ENCODE data around the gene CAMKMT. TPM values are rescaled to one million over a fixed set of nuclear protein-coding genes. Genes with fewer than 3 reads are reported as not detected.

CAMKMT gene
- polyA plus RNA-seq, 3 donors from 2014 or later, result 11.7 to 19.5 (median 12.4) TPM

GRCh38 chr2:44441200-44441599, 79.5 kb downstream of the CAMKMT start:
- Mint-ChIP-seq H3K27ac (no peak overlapping the region), H3K9me3 (no peaks in the 10 kb centered on the region), H3K4me1 (no peaks in the 10 kb centered on the region), H3K27me3 (ENCODE audit: low read depth in 3 of 3) (no peaks in the 10 kb centered on the region), H3K36me3 (peaks cover 17 to 35% (median 27%) of the 10 kb centered on the region in 3 donors), H3K4me3 (no peak overlapping the region)
- DNase-seq, result no peak

- Mint-ChIP-seq H3K36me3 (peaks cover 23 to 41% (median 33%) of the 10 kb centered on the region in 3 donors), H3K4me1 (no peaks in the 10 kb centered on the region), H3K9me3 (no peaks in the 10 kb centered on the region), H3K27me3 (ENCODE audit: low read depth in 3 of 3) (no peaks in the 10 kb centered on the region), H3K27ac (no peak overlapping the region), H3K4me3 (no peak overlapping the region)
- DNase-seq, result no peak
These were observed 80.3 kb downstream of the CAMKMT start for GRCh38 chr2:44442019-44442418.

- Mint-ChIP-seq H3K27ac (no peak overlapping the region), H3K36me3 (peaks cover 25 to 44% (median 33%) of the 10 kb centered on the region in 3 donors), H3K4me3 (no peak overlapping the region), H3K27me3 (ENCODE audit: low read depth in 3 of 3) (no peaks in the 10 kb centered on the region), H3K9me3 (no peaks in the 10 kb centered on the region), H3K4me1 (no peaks in the 10 kb centered on the region)
- no peak for DNase-seq
These were observed 81.8 kb downstream of the CAMKMT start for GRCh38 chr2:44443517-44443916.

- DNase-seq, result no peak
- H3K4me3 Mint-ChIP-seq, result no peak overlapping the region
- H3K36me3 Mint-ChIP-seq, result peaks cover 22 to 36% (median 27%) of the 10 kb centered on the region in 3 donors
- H3K27me3 Mint-ChIP-seq (ENCODE audit: low read depth in 3 of 3), result peaks cover 0 to 1% (median 0%) of the 10 kb centered on the region in 3 donors
- no peaks in the 10 kb centered on the region for H3K9me3 Mint-ChIP-seq
- no peak overlapping the region for H3K27ac Mint-ChIP-seq
- H3K4me1 Mint-ChIP-seq, result no peaks in the 10 kb centered on the region
These were observed 83.1 kb downstream of the CAMKMT start for GRCh38 chr2:44444881-44445280.

- Mint-ChIP-seq H3K4me1 (no peaks in the 10 kb centered on the region), H3K9me3 (no peaks in the 10 kb centered on the region), H3K27ac (peak overlapping the region in 1 of 6 donors; percentile 46), H3K27me3 (ENCODE audit: low read depth in 3 of 3) (peaks cover 0 to 1% (median 0%) of the 10 kb centered on the region in 3 donors), H3K36me3 (peaks cover 22 to 29% (median 22%) of the 10 kb centered on the region in 3 donors), H3K4me3 (no peak overlapping the region)
- DNase-seq, result no peak
These were observed 87.2 kb downstream of the CAMKMT start for GRCh38 chr2:44448860-44449527.

GRCh38 chr2:44450082-44450481, 88.3 kb downstream of the CAMKMT start:
- Mint-ChIP-seq H3K27ac (no peak overlapping the region), H3K27me3 (ENCODE audit: low read depth in 3 of 3) (peaks cover 0 to 1% (median 0%) of the 10 kb centered on the region in 3 donors), H3K36me3 (peaks cover 13 to 19% (median 18%) of the 10 kb centered on the region in 3 donors), H3K4me1 (no peaks in the 10 kb centered on the region), H3K4me3 (no peak overlapping the region), H3K9me3 (no peaks in the 10 kb centered on the region)
- no peak for DNase-seq

GRCh38 chr2:44450806-44451205, 89.1 kb downstream of the CAMKMT start:
- DNase-seq, result no peak
- Mint-ChIP-seq H3K9me3 (no peaks in the 10 kb centered on the region), H3K4me3 (no peak overlapping the region), H3K4me1 (no peaks in the 10 kb centered on the region), H3K27ac (no peak overlapping the region), H3K36me3 (peaks cover 6 to 13% (median 11%) of the 10 kb centered on the region in 3 donors), H3K27me3 (ENCODE audit: low read depth in 3 of 3) (peaks cover 0 to 1% (median 0%) of the 10 kb centered on the region in 3 donors)

- H3K4me3 Mint-ChIP-seq, result no peak overlapping the region
- H3K27ac Mint-ChIP-seq, result no peak overlapping the region
These were observed 90.4 kb downstream of the CAMKMT start for GRCh38 chr2:44452069-44452583.

GRCh38 chr2:44453259-44453658, 91.5 kb downstream of the CAMKMT start:
- H3K9me3 Mint-ChIP-seq, result no peaks in the 10 kb centered on the region
- H3K4me1 Mint-ChIP-seq, result no peaks in the 10 kb centered on the region
- H3K36me3 Mint-ChIP-seq, result peaks cover 0 to 4% (median 0%) of the 10 kb centered on the region in 3 donors
- peaks cover 0 to 1% (median 0%) of the 10 kb centered on the region in 3 donors for H3K27me3 Mint-ChIP-seq (ENCODE audit: low read depth in 3 of 3)
- no peak for DNase-seq
- H3K27ac Mint-ChIP-seq, result no peak overlapping the region
- no peak overlapping the region for H3K4me3 Mint-ChIP-seq

More at GRCh38 chr2:44452069-44452583, 90.4 kb downstream of the CAMKMT start:
- Mint-ChIP-seq H3K36me3 (peaks cover 0 to 5% (median 4%) of the 10 kb centered on the region in 3 donors), H3K9me3 (no peaks in the 10 kb centered on the region), H3K4me1 (no peaks in the 10 kb centered on the region), H3K27me3 (ENCODE audit: low read depth in 3 of 3) (peaks cover 0 to 1% (median 0%) of the 10 kb centered on the region in 3 donors)
- no peak for DNase-seq

- Mint-ChIP-seq H3K9me3 (no peaks in the 10 kb centered on the region), H3K4me3 (no peak overlapping the region), H3K36me3 (peaks cover 0 to 4% (median 4%) of the 10 kb centered on the region in 3 donors), H3K4me1 (no peaks in the 10 kb centered on the region), H3K27me3 (ENCODE audit: low read depth in 3 of 3) (no peaks in the 10 kb centered on the region), H3K27ac (no peak overlapping the region)
- DNase-seq, result no peak
These were observed 94.1 kb downstream of the CAMKMT start for GRCh38 chr2:44455877-44456276.

- no peak overlapping the region for H3K27ac Mint-ChIP-seq
- DNase-seq, result no peak
These were observed 95.2 kb downstream of the CAMKMT start for GRCh38 chr2:44456946-44457345.

GRCh38 chr2:44459739-44460138, 98.0 kb downstream of the CAMKMT start:
- H3K27me3 Mint-ChIP-seq (ENCODE audit: low read depth in 3 of 3), result no peaks in the 10 kb centered on the region
- DNase-seq, result no peak
- H3K4me3 Mint-ChIP-seq, result no peak overlapping the region
- no peak overlapping the region for H3K27ac Mint-ChIP-seq
- no peaks in the 10 kb centered on the region for H3K4me1 Mint-ChIP-seq
- H3K36me3 Mint-ChIP-seq, result peaks cover 18 to 23% (median 23%) of the 10 kb centered on the region in 3 donors
- H3K9me3 Mint-ChIP-seq, result peaks cover 11 to 22% (median 17%) of the 10 kb centered on the region in 6 donors

More at GRCh38 chr2:44456946-44457345, 95.2 kb downstream of the CAMKMT start:
- no peaks in the 10 kb centered on the region for H3K9me3 Mint-ChIP-seq
- H3K4me1 Mint-ChIP-seq, result no peaks in the 10 kb centered on the region
- no peak overlapping the region for H3K4me3 Mint-ChIP-seq
- H3K36me3 Mint-ChIP-seq, result peaks cover 0 to 4% (median 4%) of the 10 kb centered on the region in 3 donors
- H3K27me3 Mint-ChIP-seq (ENCODE audit: low read depth in 3 of 3), result no peaks in the 10 kb centered on the region

- H3K27ac Mint-ChIP-seq, result no peak overlapping the region
- peaks cover 16 to 31% (median 23%) of the 10 kb centered on the region in 6 donors for H3K9me3 Mint-ChIP-seq
- H3K27me3 Mint-ChIP-seq (ENCODE audit: low read depth in 3 of 3), result peaks cover 0 to 7% (median 0%) of the 10 kb centered on the region in 3 donors
- DNase-seq, result no peak
- H3K4me1 Mint-ChIP-seq, result no peaks in the 10 kb centered on the region
- peaks cover 18 to 23% (median 23%) of the 10 kb centered on the region in 3 donors for H3K36me3 Mint-ChIP-seq
- no peak overlapping the region for H3K4me3 Mint-ChIP-seq
These were observed 101.4 kb downstream of the CAMKMT start for GRCh38 chr2:44462934-44463849.

GRCh38 chr2:44464437-44464836, 102.7 kb downstream of the CAMKMT start:
- peaks cover 0 to 7% (median 0%) of the 10 kb centered on the region in 3 donors for H3K27me3 Mint-ChIP-seq (ENCODE audit: low read depth in 3 of 3)
- H3K4me1 Mint-ChIP-seq, result no peaks in the 10 kb centered on the region
- peaks cover 18 to 19% (median 19%) of the 10 kb centered on the region in 3 donors for H3K36me3 Mint-ChIP-seq
- no peak for DNase-seq
- H3K27ac Mint-ChIP-seq, result no peak overlapping the region
- H3K4me3 Mint-ChIP-seq, result no peak overlapping the region
- peaks cover 16 to 31% (median 23%) of the 10 kb centered on the region in 6 donors for H3K9me3 Mint-ChIP-seq
